ENCODE data around the gene HCK.

The HCK gene

GRCh38 chr20:32129863-32130262, 77.8 kb downstream of the HCK start:
- DNase-seq (ENCODE audit: insufficient read length, low spot score) (no peak), FAIRE-seq (no peak)
- TF ChIP-seq POLR2A (IDR thresholded peaks at IDR 0.05; ENCODE audit: low read depth, low read length), result no peak

- TF ChIP-seq POLR2A (IDR thresholded peaks at IDR 0.05; ENCODE audit: low read depth, low read length), result no peak
- DNase-seq (ENCODE audit: insufficient read length, low spot score), result no peak
- no peak for FAIRE-seq
Measured at GRCh38 chr20:32130352-32130751, 78.3 kb downstream of the HCK start.

GRCh38 chr20:32130965-32131364, 78.9 kb downstream of the HCK start:
- TF ChIP-seq POLR2A (IDR thresholded peaks at IDR 0.05; ENCODE audit: low read depth, low read length), result no peak
- DNase-seq (ENCODE audit: insufficient read length, low spot score) (no peak), FAIRE-seq (no peak)

GRCh38 chr20:32132911-32133549, 81.0 kb downstream of the HCK start:
- DNase-seq (ENCODE audit: insufficient read length, low spot score) (no peak), FAIRE-seq (no peak)
- TF ChIP-seq POLR2A (IDR thresholded peaks at IDR 0.05; ENCODE audit: low read depth, low read length), result no peak

- no peak for TF ChIP-seq POLR2A (IDR thresholded peaks at IDR 0.05; ENCODE audit: low read depth, low read length)
- DNase-seq (ENCODE audit: insufficient read length, low spot score), result no peak
- no peak for FAIRE-seq
Measured at GRCh38 chr20:32134026-32134425, 82.0 kb downstream of the HCK start.

- FAIRE-seq (no peak), DNase-seq (ENCODE audit: insufficient read length, low spot score) (no peak)
- TF ChIP-seq POLR2A (IDR thresholded peaks at IDR 0.05; ENCODE audit: low read depth, low read length), result no peak
Measured at GRCh38 chr20:32135983-32136515, 84.0 kb downstream of the HCK start.

- FAIRE-seq (no peak), DNase-seq (ENCODE audit: insufficient read length, low spot score) (no peak)
- TF ChIP-seq POLR2A (IDR thresholded peaks at IDR 0.05; ENCODE audit: low read depth, low read length), result no peak
Measured at GRCh38 chr20:32138921-32139320, 86.9 kb downstream of the HCK start.

GRCh38 chr20:32139947-32140346, 87.9 kb downstream of the HCK start:
- TF ChIP-seq POLR2A (IDR thresholded peaks at IDR 0.05; ENCODE audit: low read depth, low read length), result no peak
- FAIRE-seq, result no peak
- no peak for DNase-seq (ENCODE audit: insufficient read length, low spot score)

- no peak for DNase-seq (ENCODE audit: insufficient read length, low spot score)
- FAIRE-seq, result no peak
- TF ChIP-seq POLR2A (IDR thresholded peaks at IDR 0.05; ENCODE audit: low read depth, low read length), result no peak
Measured at GRCh38 chr20:32140603-32141002, 88.6 kb downstream of the HCK start.

- FAIRE-seq (no peak), DNase-seq (ENCODE audit: insufficient read length, low spot score) (no peak)
- TF ChIP-seq POLR2A (IDR thresholded peaks at IDR 0.05; ENCODE audit: low read depth, low read length), result no peak
Measured at GRCh38 chr20:32141465-32141980, 89.5 kb downstream of the HCK start.

- DNase-seq (ENCODE audit: insufficient read length, low spot score), result no peak
Measured at GRCh38 chr20:32142088-32142487, 90.0 kb downstream of the HCK start.

GRCh38 chr20:32142991-32143390, 90.9 kb downstream of the HCK start:
- no peak for DNase-seq (ENCODE audit: insufficient read length, low spot score)
- no peak for TF ChIP-seq POLR2A (IDR thresholded peaks at IDR 0.05; ENCODE audit: low read depth, low read length)
- no peak for FAIRE-seq

More at GRCh38 chr20:32142088-32142487, 90.0 kb downstream of the HCK start:
- no peak for FAIRE-seq
- TF ChIP-seq POLR2A (IDR thresholded peaks at IDR 0.05; ENCODE audit: low read depth, low read length), result no peak

- TF ChIP-seq POLR2A (IDR thresholded peaks at IDR 0.05; ENCODE audit: low read depth, low read length), result no peak
- no peak for FAIRE-seq
- no peak for DNase-seq (ENCODE audit: insufficient read length, low spot score)
Measured at GRCh38 chr20:32144898-32145662, 93.0 kb downstream of the HCK start.

- FAIRE-seq (no peak), DNase-seq (ENCODE audit: insufficient read length, low spot score) (no peak)
- TF ChIP-seq POLR2A (IDR thresholded peaks at IDR 0.05; ENCODE audit: low read depth, low read length), result no peak
Measured at GRCh38 chr20:32149566-32150170, 97.6 kb downstream of the HCK start.
